Measurements from ENCODE around the gene ORM2.

ORM2 gene

DNA sequence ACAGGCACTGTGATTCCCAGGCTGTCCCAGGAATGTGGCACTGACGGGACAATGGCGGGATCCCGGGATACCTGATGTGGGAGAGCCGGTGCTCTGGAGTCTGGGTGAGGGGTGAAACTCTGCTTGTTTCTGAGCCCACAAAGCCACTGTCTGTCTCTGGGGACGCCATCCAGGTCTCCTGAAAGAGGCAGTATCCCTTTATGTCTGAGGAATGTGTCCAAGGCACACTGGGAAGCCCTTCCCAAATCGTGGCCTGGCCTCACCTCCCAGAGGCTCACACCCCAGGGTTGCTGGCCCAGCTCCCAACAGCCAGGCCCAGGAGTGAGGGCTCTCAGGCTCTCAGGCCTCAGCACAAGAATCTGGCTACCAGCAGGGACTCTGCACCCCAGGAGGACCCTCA lies 27.1 kb downstream of the ORM2 start:
- Histone ChIP-seq H3K9me3 (ENCODE audit: severe bottlenecking) (no peaks in the 10 kb centered on the region), H3K4me3 (ENCODE audit: low read depth, low read length) (no peak overlapping the region), H3K27ac (no peak overlapping the region), H3K36me3 (peaks cover 98% of the 10 kb centered on the region), H3K27me3 (ENCODE audit: insufficient read depth, low read depth, severe bottlenecking) (no peaks in the 10 kb centered on the region)
- TF ChIP-seq, protein P1, sequence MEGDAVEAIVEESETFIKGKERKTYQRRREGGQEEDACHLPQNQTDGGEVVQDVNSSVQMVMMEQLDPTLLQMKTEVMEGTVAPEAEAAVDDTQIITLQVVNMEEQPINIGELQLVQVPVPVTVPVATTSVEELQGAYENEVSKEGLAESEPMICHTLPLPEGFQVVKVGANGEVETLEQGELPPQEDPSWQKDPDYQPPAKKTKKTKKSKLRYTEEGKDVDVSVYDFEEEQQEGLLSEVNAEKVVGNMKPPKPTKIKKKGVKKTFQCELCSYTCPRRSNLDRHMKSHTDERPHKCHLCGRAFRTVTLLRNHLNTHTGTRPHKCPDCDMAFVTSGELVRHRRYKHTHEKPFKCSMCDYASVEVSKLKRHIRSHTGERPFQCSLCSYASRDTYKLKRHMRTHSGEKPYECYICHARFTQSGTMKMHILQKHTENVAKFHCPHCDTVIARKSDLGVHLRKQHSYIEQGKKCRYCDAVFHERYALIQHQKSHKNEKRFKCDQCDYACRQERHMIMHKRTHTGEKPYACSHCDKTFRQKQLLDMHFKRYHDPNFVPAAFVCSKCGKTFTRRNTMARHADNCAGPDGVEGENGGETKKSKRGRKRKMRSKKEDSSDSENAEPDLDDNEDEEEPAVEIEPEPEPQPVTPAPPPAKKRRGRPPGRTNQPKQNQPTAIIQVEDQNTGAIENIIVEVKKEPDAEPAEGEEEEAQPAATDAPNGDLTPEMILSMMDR (IDR thresholded peaks at IDR 0.05; ENCODE audit: low read depth, low read length) = no peak
- DNase-seq = no peak

DNA sequence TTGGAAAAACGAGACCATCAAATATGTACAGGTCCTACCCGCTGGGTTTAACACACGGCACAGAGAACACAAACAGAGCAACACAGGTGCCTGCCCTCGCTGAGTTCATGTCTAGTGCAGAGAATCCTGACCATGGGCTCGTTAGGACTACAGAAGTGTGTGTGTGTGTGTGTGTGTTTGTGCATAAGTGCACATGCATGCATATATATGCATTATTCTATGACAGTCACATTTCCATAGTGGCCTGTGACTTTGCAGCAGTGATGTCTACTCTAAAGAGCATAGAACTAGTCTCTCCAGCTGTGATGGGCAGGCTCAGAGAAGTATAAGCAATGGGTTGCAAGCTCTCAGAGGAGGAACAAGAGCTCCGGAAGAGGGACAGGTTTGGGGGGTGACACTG lies 27.7 kb downstream of the ORM2 start:
- DNase-seq = no peak
- TF ChIP-seq, protein P1 (IDR thresholded peaks at IDR 0.05; ENCODE audit: low read depth, low read length) = no peak
- H3K36me3 ChIP-seq = peaks cover 98% of the 10 kb centered on the region
- no peaks in the 10 kb centered on the region for H3K9me3 ChIP-seq (ENCODE audit: severe bottlenecking)
- no peak overlapping the region for H3K4me3 ChIP-seq (ENCODE audit: low read depth, low read length)
- no peaks in the 10 kb centered on the region for H3K27me3 ChIP-seq (ENCODE audit: insufficient read depth, low read depth, severe bottlenecking)
- H3K27ac ChIP-seq = no peak overlapping the region

DNA sequence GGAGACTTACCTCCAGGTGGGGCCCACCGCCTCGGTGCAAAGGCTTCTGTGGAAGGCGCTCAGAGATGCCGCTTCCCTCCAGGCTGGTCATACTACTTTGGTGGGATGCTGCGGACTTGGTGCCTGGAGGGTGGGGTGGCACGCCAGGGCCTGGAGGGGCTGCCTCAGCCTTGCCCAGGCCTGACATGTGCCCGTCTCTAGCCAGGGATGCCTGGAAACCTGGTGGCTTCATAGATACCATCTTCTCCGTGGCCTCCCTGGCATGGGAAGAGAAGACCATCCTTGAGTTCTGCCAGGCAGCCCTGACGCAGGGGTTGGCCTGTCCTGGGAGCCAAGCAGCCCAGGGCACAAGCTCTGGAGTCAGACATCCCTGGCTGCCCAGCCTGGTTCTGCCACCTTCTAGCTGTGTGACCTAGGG lies 28.3 kb downstream of the ORM2 start:
- Histone ChIP-seq H3K27ac (no peak overlapping the region), H3K27me3 (ENCODE audit: insufficient read depth, low read depth, severe bottlenecking) (no peaks in the 10 kb centered on the region), H3K4me3 (ENCODE audit: low read depth, low read length) (no peak overlapping the region), H3K36me3 (peaks cover 98% of the 10 kb centered on the region), H3K9me3 (ENCODE audit: severe bottlenecking) (no peaks in the 10 kb centered on the region)
- DNase-seq = no peak
- TF ChIP-seq, protein P1 (IDR thresholded peaks at IDR 0.05; ENCODE audit: low read depth, low read length) = no peak

DNA sequence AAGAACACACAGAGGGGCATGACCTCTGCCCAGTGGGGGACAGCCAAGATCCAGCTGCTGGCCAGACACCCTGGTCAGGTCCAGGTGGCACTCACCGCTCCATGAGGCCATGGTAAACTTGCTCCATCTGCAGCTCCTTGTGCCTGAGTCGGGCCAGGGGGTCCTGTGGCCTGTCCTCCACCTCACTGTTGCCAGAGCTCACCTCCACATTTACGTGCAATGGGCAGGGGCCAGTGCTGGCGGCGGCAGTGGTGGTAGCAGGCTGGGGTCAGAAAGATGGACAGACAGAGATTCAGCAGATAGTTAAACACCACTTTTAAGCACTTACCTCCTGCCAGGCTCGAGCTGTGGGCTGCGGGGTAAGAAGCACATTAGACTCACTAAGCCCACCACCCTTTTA lies 30.1 kb downstream of the ORM2 start:
- Histone ChIP-seq H3K36me3 (peaks cover 98% of the 10 kb centered on the region), H3K9me3 (ENCODE audit: severe bottlenecking) (no peaks in the 10 kb centered on the region), H3K4me3 (ENCODE audit: low read depth, low read length) (no peak overlapping the region), H3K27me3 (ENCODE audit: insufficient read depth, low read depth, severe bottlenecking) (no peaks in the 10 kb centered on the region), H3K27ac (no peak overlapping the region)
- TF ChIP-seq, protein P1 (IDR thresholded peaks at IDR 0.05; ENCODE audit: low read depth, low read length) = no peak
- DNase-seq = no peak

DNA sequence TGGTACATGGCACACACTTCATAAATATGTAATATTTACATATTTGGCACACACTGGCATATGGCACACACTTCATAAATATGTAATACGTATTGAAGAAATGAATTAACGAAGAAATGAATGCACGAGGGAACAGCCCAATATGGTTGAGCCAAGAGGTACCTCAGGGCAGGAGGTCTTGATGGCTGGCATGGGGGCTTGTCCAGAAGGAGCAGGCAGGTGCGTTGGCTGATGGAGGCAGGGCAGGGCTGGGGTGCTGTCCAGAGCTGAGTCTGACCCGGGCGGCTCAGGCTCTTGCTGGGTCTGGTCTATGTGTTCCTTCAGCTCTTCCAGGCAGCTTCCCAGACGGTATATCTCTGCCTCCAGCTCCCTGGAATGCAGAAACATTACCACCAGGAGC lies 31.9 kb downstream of the ORM2 start:
- Histone ChIP-seq H3K27ac (no peak overlapping the region), H3K27me3 (ENCODE audit: insufficient read depth, low read depth, severe bottlenecking) (no peaks in the 10 kb centered on the region), H3K4me3 (ENCODE audit: low read depth, low read length) (no peak overlapping the region), H3K9me3 (ENCODE audit: severe bottlenecking) (no peaks in the 10 kb centered on the region), H3K36me3 (peaks cover 92% of the 10 kb centered on the region)
- no peak for DNase-seq
- TF ChIP-seq, protein P1 (IDR thresholded peaks at IDR 0.05; ENCODE audit: low read depth, low read length) = no peak

DNA sequence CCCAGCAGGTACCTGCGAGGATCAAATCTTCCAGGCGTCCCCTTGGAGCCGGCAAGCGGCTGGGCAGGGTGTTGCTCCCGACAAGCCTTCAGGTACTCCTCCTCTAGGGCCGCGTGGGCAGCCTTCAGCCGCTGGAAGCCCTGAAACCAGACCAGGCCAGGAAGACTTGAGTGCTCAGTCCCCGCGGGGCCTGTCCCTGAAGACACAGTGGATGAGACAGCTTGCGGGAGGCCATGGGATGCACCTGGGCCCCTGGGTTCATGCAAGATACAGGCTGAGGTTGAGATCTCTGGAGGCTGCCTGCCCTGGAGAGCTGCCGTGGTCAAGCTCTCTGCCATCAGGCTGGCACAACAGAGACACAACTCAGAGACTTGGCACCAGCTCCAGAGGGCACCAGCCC lies 32.7 kb downstream of the ORM2 start:
- TF ChIP-seq, protein P1 (IDR thresholded peaks at IDR 0.05; ENCODE audit: low read depth, low read length) = no peak
- Histone ChIP-seq H3K27me3 (ENCODE audit: insufficient read depth, low read depth, severe bottlenecking) (no peaks in the 10 kb centered on the region), H3K36me3 (peaks cover 92% of the 10 kb centered on the region), H3K27ac (no peak overlapping the region), H3K4me3 (ENCODE audit: low read depth, low read length) (no peak overlapping the region), H3K9me3 (ENCODE audit: severe bottlenecking) (no peaks in the 10 kb centered on the region)
- DNase-seq = no peak
